ENCODE data around the gene PASK.

The PASK gene

DNA sequence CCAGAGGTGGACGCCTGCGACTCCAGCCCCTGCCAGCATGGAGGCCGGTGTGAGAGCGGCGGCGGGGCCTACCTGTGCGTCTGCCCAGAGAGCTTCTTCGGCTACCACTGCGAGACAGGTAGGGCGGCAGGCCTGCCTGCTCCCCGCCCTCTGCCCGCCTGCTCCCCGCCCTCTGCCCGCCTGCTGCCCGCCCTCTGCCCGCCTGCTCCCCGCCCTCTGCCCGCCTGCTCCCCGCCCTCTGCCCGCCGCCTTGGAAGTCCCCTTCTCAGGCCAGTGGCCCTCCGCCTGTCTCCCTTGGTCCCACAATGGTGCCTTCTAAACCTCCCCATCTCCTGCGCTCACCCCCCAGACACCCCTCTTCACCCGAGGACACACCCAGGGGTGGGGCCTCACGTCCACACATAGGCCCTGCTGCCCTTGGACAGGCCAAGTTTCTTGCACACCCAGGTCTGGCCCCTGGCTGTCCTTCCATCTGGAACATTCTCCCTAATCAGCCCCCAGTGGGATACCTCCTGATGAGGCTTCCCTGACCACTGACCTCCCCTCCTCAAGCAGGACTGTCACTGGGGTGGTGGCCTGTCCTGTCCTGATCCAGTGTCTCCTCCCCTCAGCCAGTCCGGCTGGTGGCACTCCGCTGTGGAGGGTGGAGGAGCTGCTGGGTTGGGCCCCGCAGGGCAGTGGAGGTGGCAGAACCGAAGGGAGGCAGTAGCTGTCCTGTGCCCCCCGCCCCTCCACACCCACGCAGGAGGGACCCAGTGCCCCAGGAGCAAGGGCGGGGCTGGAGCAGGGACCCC lies 85.1 kb downstream of the PASK start:
- H3K27ac ChIP-seq, result no peak overlapping the region
- no peak overlapping the region for H3K4me3 ChIP-seq (ENCODE audit: low read depth, low read length)
- DNase-seq, result no peak
- H3K27me3 ChIP-seq (replicated peaks), result peaks cover 4% of the 10 kb centered on the region
- in situ Hi-C loops (cut with HindIII; ENCODE audit: low pct_ligation_motif_present, low sequenced_read_pairs), result no loop called here
- H3K36me3 ChIP-seq (replicated peaks), result no peaks in the 10 kb centered on the region
- TF ChIP-seq, protein P1, sequence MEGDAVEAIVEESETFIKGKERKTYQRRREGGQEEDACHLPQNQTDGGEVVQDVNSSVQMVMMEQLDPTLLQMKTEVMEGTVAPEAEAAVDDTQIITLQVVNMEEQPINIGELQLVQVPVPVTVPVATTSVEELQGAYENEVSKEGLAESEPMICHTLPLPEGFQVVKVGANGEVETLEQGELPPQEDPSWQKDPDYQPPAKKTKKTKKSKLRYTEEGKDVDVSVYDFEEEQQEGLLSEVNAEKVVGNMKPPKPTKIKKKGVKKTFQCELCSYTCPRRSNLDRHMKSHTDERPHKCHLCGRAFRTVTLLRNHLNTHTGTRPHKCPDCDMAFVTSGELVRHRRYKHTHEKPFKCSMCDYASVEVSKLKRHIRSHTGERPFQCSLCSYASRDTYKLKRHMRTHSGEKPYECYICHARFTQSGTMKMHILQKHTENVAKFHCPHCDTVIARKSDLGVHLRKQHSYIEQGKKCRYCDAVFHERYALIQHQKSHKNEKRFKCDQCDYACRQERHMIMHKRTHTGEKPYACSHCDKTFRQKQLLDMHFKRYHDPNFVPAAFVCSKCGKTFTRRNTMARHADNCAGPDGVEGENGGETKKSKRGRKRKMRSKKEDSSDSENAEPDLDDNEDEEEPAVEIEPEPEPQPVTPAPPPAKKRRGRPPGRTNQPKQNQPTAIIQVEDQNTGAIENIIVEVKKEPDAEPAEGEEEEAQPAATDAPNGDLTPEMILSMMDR (IDR thresholded peaks at IDR 0.05; ENCODE audit: low read depth, low read length, missing control alignments), result no peak

DNA sequence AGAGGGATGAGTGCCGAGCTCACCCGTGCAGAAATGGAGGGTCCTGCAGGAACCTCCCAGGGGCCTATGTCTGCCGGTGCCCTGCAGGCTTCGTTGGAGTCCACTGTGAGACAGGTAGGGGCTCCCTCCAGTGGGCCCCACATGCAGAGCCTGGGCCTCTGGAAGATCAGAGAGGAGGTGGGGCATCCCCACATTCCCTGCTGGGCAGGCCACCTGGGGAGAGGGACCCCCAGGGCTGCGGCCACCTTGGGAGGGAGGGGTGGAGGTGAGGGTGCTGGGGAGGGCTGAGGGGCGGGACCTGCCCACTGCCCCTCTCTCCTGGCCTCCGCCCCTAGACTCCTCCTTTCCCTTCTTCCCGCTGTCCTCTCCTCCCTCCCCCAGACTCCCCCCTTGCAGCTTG lies 85.7 kb downstream of the PASK start:
- in situ Hi-C loops (cut with HindIII; ENCODE audit: low pct_ligation_motif_present, low sequenced_read_pairs), result no loop called here
- Histone ChIP-seq H3K27me3 (replicated peaks) (peaks cover 4% of the 10 kb centered on the region), H3K27ac (no peak overlapping the region), H3K4me3 (ENCODE audit: low read depth, low read length) (no peak overlapping the region), H3K36me3 (replicated peaks) (no peaks in the 10 kb centered on the region)
- no peak for DNase-seq
- TF ChIP-seq, protein P1 (IDR thresholded peaks at IDR 0.05; ENCODE audit: low read depth, low read length, missing control alignments), result peak; percentile 18

DNA sequence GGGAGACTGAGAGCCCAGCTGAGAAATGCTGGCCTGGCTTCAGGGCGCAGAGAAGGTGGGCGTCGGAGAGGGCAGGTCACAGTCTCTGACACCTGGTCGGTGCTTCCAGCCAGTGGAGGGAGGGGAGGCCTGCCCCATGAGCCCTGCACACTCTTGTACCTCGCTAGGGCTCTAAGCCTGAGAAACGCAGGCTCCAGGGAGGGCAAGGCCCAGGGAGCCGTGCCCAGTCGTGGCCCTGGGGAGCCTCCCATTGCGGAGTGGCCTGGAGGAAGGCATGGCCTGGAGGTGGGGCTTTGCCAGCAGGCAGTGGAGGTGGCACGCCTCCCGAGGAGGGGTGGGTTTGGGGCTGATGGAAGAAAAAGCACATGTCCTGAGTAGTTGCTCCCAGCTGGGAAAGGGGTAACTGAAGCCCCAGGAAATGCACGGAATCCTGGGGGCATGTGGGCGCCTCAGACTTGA lies 86.2 kb downstream of the PASK start:
- Histone ChIP-seq H3K36me3 (replicated peaks) (no peaks in the 10 kb centered on the region), H3K4me3 (ENCODE audit: low read depth, low read length) (no peak overlapping the region), H3K27ac (no peak overlapping the region), H3K27me3 (replicated peaks) (peaks cover 4% of the 10 kb centered on the region)
- TF ChIP-seq, protein P1 (IDR thresholded peaks at IDR 0.05; ENCODE audit: low read depth, low read length, missing control alignments), result no peak
- DNase-seq, result no peak
- in situ Hi-C loops (cut with HindIII; ENCODE audit: low pct_ligation_motif_present, low sequenced_read_pairs), result no loop called here

DNA sequence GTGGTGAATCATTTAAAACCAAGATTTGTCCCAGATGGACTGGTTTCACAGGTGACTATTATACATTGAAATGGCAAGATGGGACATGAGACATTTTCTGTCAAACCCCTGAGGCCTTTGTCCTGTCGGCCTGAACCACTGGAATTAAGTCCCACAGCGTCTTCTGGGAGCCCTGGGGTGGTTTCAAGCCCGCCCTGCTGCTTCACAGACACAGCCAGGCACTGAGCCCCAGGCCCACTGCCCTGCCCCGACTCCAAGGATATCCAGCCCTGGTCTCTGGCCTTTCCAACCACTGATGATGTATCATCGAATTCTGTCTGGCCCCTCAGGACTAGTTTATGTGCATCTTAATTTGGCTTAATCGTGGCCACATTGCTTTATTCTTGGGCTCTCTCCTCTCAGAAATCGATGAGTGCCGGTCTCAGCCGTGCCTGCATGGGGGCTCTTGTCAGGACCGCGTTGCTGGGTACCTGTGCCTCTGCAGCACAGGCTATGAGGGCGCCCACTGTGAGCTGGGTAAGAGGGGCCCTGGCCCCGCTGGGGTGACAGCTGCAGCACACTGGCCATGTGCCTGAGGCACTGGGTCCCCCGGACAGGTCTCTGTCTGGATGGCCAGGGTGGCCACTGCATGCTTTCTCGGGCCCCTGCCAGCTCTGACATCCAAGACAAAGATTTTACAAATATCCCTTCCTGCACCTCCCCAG lies 86.7 kb downstream of the PASK start:
- Histone ChIP-seq H3K27ac (no peak overlapping the region), H3K4me3 (ENCODE audit: low read depth, low read length) (no peak overlapping the region), H3K27me3 (replicated peaks) (peaks cover 4% of the 10 kb centered on the region), H3K36me3 (replicated peaks) (no peaks in the 10 kb centered on the region)
- TF ChIP-seq, protein P1 (IDR thresholded peaks at IDR 0.05; ENCODE audit: low read depth, low read length, missing control alignments), result no peak
- in situ Hi-C loops (cut with HindIII; ENCODE audit: low pct_ligation_motif_present, low sequenced_read_pairs), result no loop called here
- no peak for DNase-seq

DNA sequence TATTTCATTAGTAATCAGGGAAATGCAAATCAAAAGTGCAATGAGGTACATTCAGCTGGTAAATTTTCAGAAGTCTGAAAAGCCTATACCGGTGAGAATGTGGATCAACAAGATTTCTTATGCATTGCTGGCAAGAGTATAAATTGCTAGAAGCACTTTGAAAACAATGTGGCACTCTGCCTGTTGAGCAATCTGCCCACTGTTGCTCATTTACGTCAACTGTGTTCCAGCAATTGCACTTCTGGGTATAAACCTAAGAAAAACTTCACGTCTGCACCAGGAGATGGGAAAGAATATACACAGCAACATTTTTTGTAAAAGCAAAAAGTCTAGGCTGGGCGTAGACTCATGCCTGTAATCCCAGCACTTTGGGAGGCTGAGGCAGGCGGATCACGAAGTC lies 88.0 kb downstream of the PASK start:
- no peak for DNase-seq
- Histone ChIP-seq H3K4me3 (ENCODE audit: low read depth, low read length) (no peak overlapping the region), H3K36me3 (replicated peaks) (no peaks in the 10 kb centered on the region), H3K27me3 (replicated peaks) (peaks cover 4% of the 10 kb centered on the region), H3K27ac (no peak overlapping the region)
- in situ Hi-C loops (cut with HindIII; ENCODE audit: low pct_ligation_motif_present, low sequenced_read_pairs), result no loop called here
- TF ChIP-seq, protein P1 (IDR thresholded peaks at IDR 0.05; ENCODE audit: low read depth, low read length, missing control alignments), result no peak
